ENCODE measurements around the gene TICRR.
A peak's percentile ranks its signal among the peaks of the same experiment; 100 is the strongest.

Gene TICRR

GRCh38 chr15:89575146-89575655 is at the start of gene TICRR:
Gene TICRR (plus strand): TSS chr15:89575469. CDS start chr15:89575587, 118 bp downstream.
- no peak for TF ChIP-seq CTCF (IDR thresholded peaks at IDR 0.05; ENCODE audit: low read depth, low read length)

GRCh38 chr15:89526181-89526580 is 49.1 kb upstream of the TICRR start:
- H3K4me3 ChIP-seq (replicated peaks in 1 of 2; ENCODE audit: low read depth in 2 of 2, low read length in 2 of 2): no peak overlapping the region
- DNase-seq (ENCODE audit: low read depth in 2 of 2): no peak
- no peak for TF ChIP-seq CTCF (IDR thresholded peaks at IDR 0.05; ENCODE audit: low read depth, low read length)

More at GRCh38 chr15:89575146-89575655, at the start of gene TICRR:
- DNase-seq (ENCODE audit: low read depth in 2 of 2): peak; percentile 100
- peak within 1 kb of the TSS; percentile 73 to 86 for H3K4me3 ChIP-seq (replicated peaks in 1 of 2; ENCODE audit: low read depth in 2 of 2, low read length in 2 of 2)

- TF ChIP-seq CTCF (IDR thresholded peaks at IDR 0.05; ENCODE audit: low read depth, low read length): no peak
- H3K4me3 ChIP-seq (replicated peaks in 1 of 2; ENCODE audit: low read depth in 2 of 2, low read length in 2 of 2): no peak overlapping the region
- no peak for DNase-seq (ENCODE audit: low read depth in 2 of 2)
These were observed 48.4 kb upstream of the TICRR start for GRCh38 chr15:89526601-89527441.

- DNase-seq (ENCODE audit: low read depth in 2 of 2): no peak
- no peak overlapping the region for H3K4me3 ChIP-seq (replicated peaks in 1 of 2; ENCODE audit: low read depth in 2 of 2, low read length in 2 of 2)
- TF ChIP-seq CTCF (IDR thresholded peaks at IDR 0.05; ENCODE audit: low read depth, low read length): no peak
These were observed 46.4 kb upstream of the TICRR start for GRCh38 chr15:89528757-89529352.

- no peak overlapping the region for H3K4me3 ChIP-seq (replicated peaks in 1 of 2; ENCODE audit: low read depth in 2 of 2, low read length in 2 of 2)
- no peak for DNase-seq (ENCODE audit: low read depth in 2 of 2)
- TF ChIP-seq CTCF (IDR thresholded peaks at IDR 0.05; ENCODE audit: low read depth, low read length): no peak
These were observed 44.3 kb upstream of the TICRR start for GRCh38 chr15:89530976-89531375.

GRCh38 chr15:89531796-89532537 is 43.3 kb upstream of the TICRR start:
- TF ChIP-seq CTCF (IDR thresholded peaks at IDR 0.05; ENCODE audit: low read depth, low read length): no peak
- peak in 1 of 2 donors; percentile 9 for DNase-seq (ENCODE audit: low read depth in 2 of 2)
- H3K4me3 ChIP-seq (replicated peaks in 1 of 2; ENCODE audit: low read depth in 2 of 2, low read length in 2 of 2): no peak overlapping the region
